ENCODE measurements around the gene PKN2. TPM values are rescaled to one million over a fixed set of nuclear protein-coding genes. Genes with fewer than 3 reads are reported as not detected.
A peak's percentile ranks its signal among the peaks of the same experiment; 100 is the strongest.
"Not testable (repeated sequence)": the region's sequence is repeated elsewhere in the genome, so short reads cannot be mapped to it uniquely, and the experiment has no call there.

Gene PKN2
- total RNA-seq, 2 experiments from 2014 or later, result 18.0 to 18.1 TPM

GRCh38 chr1:88812366-88812765, 128.3 kb downstream of the PKN2 start:
- Mint-ChIP-seq H3K27ac (no peak overlapping the region), H3K4me3 (no peak overlapping the region), H3K4me1 (ENCODE audit: low read depth) (peaks cover 2% of the 10 kb centered on the region), H3K36me3 (ENCODE audit: low read depth) (peaks cover 23% of the 10 kb centered on the region), H3K9me3 (no peaks in the 10 kb centered on the region), H3K27me3 (no peaks in the 10 kb centered on the region)
- ChIA-PET CTCF (interaction anchor here (1.3 kb wide), 1 partner anchor 12 kb away, joined by 4 read pairs; no protein-coding TSS in a partner anchor), POLR2A (no interaction called here)
- ATAC-seq, result peak; percentile 7
- TF ChIP-seq, protein P1, sequence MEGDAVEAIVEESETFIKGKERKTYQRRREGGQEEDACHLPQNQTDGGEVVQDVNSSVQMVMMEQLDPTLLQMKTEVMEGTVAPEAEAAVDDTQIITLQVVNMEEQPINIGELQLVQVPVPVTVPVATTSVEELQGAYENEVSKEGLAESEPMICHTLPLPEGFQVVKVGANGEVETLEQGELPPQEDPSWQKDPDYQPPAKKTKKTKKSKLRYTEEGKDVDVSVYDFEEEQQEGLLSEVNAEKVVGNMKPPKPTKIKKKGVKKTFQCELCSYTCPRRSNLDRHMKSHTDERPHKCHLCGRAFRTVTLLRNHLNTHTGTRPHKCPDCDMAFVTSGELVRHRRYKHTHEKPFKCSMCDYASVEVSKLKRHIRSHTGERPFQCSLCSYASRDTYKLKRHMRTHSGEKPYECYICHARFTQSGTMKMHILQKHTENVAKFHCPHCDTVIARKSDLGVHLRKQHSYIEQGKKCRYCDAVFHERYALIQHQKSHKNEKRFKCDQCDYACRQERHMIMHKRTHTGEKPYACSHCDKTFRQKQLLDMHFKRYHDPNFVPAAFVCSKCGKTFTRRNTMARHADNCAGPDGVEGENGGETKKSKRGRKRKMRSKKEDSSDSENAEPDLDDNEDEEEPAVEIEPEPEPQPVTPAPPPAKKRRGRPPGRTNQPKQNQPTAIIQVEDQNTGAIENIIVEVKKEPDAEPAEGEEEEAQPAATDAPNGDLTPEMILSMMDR (IDR thresholded peaks at IDR 0.05), result no peak
- intact Hi-C loops (cut with micrococcal nuclease), result no loop called here
- no peak for DNase-seq

- H3K36me3 Mint-ChIP-seq (ENCODE audit: low read depth), result peaks cover 30% of the 10 kb centered on the region
- no peak overlapping the region for H3K4me3 Mint-ChIP-seq
- no peaks in the 10 kb centered on the region for H3K9me3 Mint-ChIP-seq
- intact Hi-C loops (cut with micrococcal nuclease), result no loop called here
- TF ChIP-seq, protein P1 (IDR thresholded peaks at IDR 0.05), result no peak
- ATAC-seq (no peak), DNase-seq (no peak)
- ChIA-PET POLR2A (no interaction called here), CTCF (interaction anchor here (0.9 to 1.3 kb wide), 3 partner anchors 11 to 77 kb away, joined by 3 to 4 read pairs (median 4); no protein-coding TSS in a partner anchor)
- peaks cover 2% of the 10 kb centered on the region for H3K4me1 Mint-ChIP-seq (ENCODE audit: low read depth)
- no peak overlapping the region for H3K27ac Mint-ChIP-seq
- no peaks in the 10 kb centered on the region for H3K27me3 Mint-ChIP-seq
These were observed 129.4 kb downstream of the PKN2 start for GRCh38 chr1:88813471-88813870.

DNA sequence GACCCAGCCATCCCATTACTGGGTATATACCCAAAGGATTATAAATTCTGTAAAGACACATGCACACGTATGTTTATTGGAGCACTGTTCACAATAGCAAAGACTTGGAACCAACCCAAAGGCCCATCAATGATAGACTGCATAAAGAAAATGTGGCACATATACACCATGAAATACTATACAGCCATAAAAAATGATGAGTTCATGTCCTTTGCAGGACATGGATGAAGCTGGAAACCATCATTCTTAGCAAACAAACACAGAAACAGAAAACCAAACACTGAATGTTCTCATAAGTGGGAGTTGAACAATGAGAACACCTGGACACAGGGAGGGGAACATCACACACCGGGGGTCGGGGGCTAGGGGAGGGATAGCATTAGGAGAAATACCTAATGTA, 135.6 kb downstream of the PKN2 start:
- CTCF ChIA-PET, H3K27ac Mint-ChIP-seq: not testable (repeated sequence)
- H3K36me3 Mint-ChIP-seq (ENCODE audit: low read depth), result peaks cover 27% of the 10 kb centered on the region

GRCh38 chr1:88825721-88826120, 141.6 kb downstream of the PKN2 start:
- Mint-ChIP-seq H3K27me3 (no peaks in the 10 kb centered on the region), H3K27ac (no peak overlapping the region), H3K4me3 (no peak overlapping the region), H3K9me3 (no peaks in the 10 kb centered on the region), H3K36me3 (ENCODE audit: low read depth) (peaks cover 4% of the 10 kb centered on the region), H3K4me1 (ENCODE audit: low read depth) (no peaks in the 10 kb centered on the region)
- ATAC-seq, result no peak
- ChIA-PET POLR2A (no interaction called here), CTCF (no interaction called here)
- intact Hi-C loops (cut with micrococcal nuclease), result no loop called here
- TF ChIP-seq, protein P1 (IDR thresholded peaks at IDR 0.05), result no peak
- DNase-seq, result no peak

More for the DNA sequence above, 135.6 kb downstream of the PKN2 start:
- DNase-seq; H3K4me1 Mint-ChIP-seq (ENCODE audit: low read depth); H3K4me3 Mint-ChIP-seq; ATAC-seq; POLR2A ChIA-PET; H3K27me3 Mint-ChIP-seq; H3K9me3 Mint-ChIP-seq; intact Hi-C loops (cut with micrococcal nuclease): not testable (repeated sequence)

DNA sequence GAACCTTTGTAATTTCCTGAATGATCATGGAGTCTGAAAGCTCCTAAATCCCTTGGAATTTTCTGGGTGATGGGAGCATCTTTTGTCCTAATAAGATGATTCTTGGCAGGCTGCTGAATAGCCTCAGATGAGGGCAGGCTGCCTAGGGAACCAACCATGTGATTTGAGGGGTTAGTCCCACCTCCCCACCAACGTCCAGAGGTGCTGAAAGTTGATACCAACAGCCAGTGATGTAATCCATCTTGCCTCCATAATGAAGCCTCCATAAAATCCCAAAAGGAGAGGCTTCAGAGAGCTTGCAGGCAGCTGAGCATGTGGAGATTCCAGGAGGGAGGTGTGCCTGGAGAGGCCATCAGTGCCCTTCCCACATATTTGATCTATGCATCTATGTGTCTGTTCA, 163.6 kb downstream of the PKN2 start:
- no peak for ATAC-seq
- no peak overlapping the region for H3K27ac Mint-ChIP-seq
- no peaks in the 10 kb centered on the region for H3K27me3 Mint-ChIP-seq
- DNase-seq, result no peak
- no peak overlapping the region for H3K4me3 Mint-ChIP-seq
- no peaks in the 10 kb centered on the region for H3K9me3 Mint-ChIP-seq
- intact Hi-C loops (cut with micrococcal nuclease), result no loop called here
- CTCF ChIA-PET, result interaction anchor here (0.8 kb wide), 1 partner anchor 29 kb away, joined by 4 read pairs; no protein-coding TSS in a partner anchor
- TF ChIP-seq, protein P1 (IDR thresholded peaks at IDR 0.05), result no peak
- H3K36me3 Mint-ChIP-seq (ENCODE audit: low read depth), result peaks cover 9% of the 10 kb centered on the region
- POLR2A ChIA-PET, result no interaction called here
- peaks cover 6% of the 10 kb centered on the region for H3K4me1 Mint-ChIP-seq (ENCODE audit: low read depth)
